H1 (cell line): ENCODE measurements around the gene TEX26. TPM values are rescaled to one million over a fixed set of nuclear protein-coding genes. Genes with fewer than 3 reads are reported as not detected.

ENCODE experiments used
- CTCF ChIA-PET: fragments of 300-600 bp; sonication (Branson Sonifier 250); formaldehyde crosslinking; loops from one replicate; lab custom pipeline; 2021; ENCODE audit not compliant: partially characterized antibody; lab: Charles Lee
- POLR2A ChIA-PET: fragments of 300-600 bp; sonication (Branson Sonifier 250); formaldehyde crosslinking; loops from one replicate; lab custom pipeline; 2021; ENCODE audit warnings: inconsistent platforms; ENCODE audit not compliant: partially characterized antibody; lab: Charles Lee
- DNase-seq, 2 experiments: peaks; one replicate each; pipeline versions ENCODE4 v3.0.0 to v3.0.0-alpha.2; 2010 to 2022; ENCODE audit warnings: low spot score in 2 of 2, low read depth in 1 of 2, mixed read lengths in 1 of 2
- FAIRE-seq: peaks from 2 replicates; lab custom pipeline; 2011; peaks lifted over from hg19 to GRCh38; lab: Jason Lieb, UNC
- H2AFZ ChIP-seq: 2 replicates; pipeline ENCODE4 v1.8.1; 2012; ENCODE audit warnings: low read length, inconsistent platforms
- H2AK5ac ChIP-seq: 2 replicates; pipeline ENCODE4 v1.6.1; 2013; ENCODE audit warnings: low read depth, low read length
- H2BK120ac ChIP-seq: replicated peaks from 2 replicates; pipeline ENCODE3; 2013; ENCODE audit warnings: low read depth, low read length, inconsistent platforms
- H2BK12ac ChIP-seq: 2 replicates; pipeline ENCODE4 v1.6.1; 2013; ENCODE audit warnings: low read depth, low read length
- H2BK15ac ChIP-seq: 2 replicates; pipeline ENCODE4 v1.6.1; 2013; ENCODE audit warnings: low read length
- H2BK20ac ChIP-seq: 2 replicates; pipeline ENCODE4 v1.6.1; 2013; ENCODE audit warnings: low read length
- H2BK5ac ChIP-seq: 2 replicates; pipeline ENCODE4 v1.6.1; 2013; ENCODE audit warnings: low read depth, low read length
- H3K14ac ChIP-seq: 2 replicates; pipeline ENCODE4 v1.6.1; 2013; ENCODE audit warnings: inconsistent platforms; ENCODE audit not compliant: insufficient read length
- H3K18ac ChIP-seq: 2 replicates; pipeline ENCODE4 v1.6.1; 2013; ENCODE audit warnings: low read length; ENCODE audit errors: extremely low read depth
- H3K23ac ChIP-seq: 2 replicates; pipeline ENCODE4 v1.6.1; 2013; ENCODE audit warnings: inconsistent platforms; ENCODE audit not compliant: insufficient read length
- H3K23me2 ChIP-seq: 2 replicates; pipeline ENCODE4 v1.6.1; 2013; ENCODE audit warnings: low read depth, low read length
- H3K27ac ChIP-seq: 2 replicates; pipeline ENCODE4 v1.6.1; 2011; ENCODE audit warnings: low read depth, low read length, inconsistent platforms
- H3K27me3 ChIP-seq, 4 experiments: replicated peaks in 1 of 4; 1 replicate in 1 of 4; 2 replicates in 3 of 4; pipeline versions ENCODE4 v1.6.1 to v1.8.1; 2011 to 2013; ENCODE audit warnings: low read length in 3 of 4, mild to moderate bottlenecking in 3 of 4, inconsistent platforms in 2 of 4, mixed read lengths in 2 of 4, moderate library complexity in 1 of 4; ENCODE audit not compliant: control insufficient read depth in 3 of 4, insufficient read depth in 3 of 4; ENCODE audit errors: extremely low read depth in 1 of 4
- H3K36me3 ChIP-seq, 4 experiments: 2 replicates each; pipeline versions ENCODE4 v1.6.1 to v1.8.1; 2011 to 2013; ENCODE audit warnings: mild to moderate bottlenecking in 4 of 4, low read length in 3 of 4, moderate library complexity in 2 of 4, control low read depth in 1 of 4, inconsistent platforms in 1 of 4; ENCODE audit not compliant: insufficient read depth in 4 of 4, control insufficient read depth in 2 of 4
- H3K4ac ChIP-seq: replicated peaks from 2 replicates; pipeline ENCODE3; 2013; ENCODE audit warnings: low read length, low read depth, mixed read lengths, inconsistent platforms; ENCODE audit not compliant: insufficient read length
- H3K4me1 ChIP-seq, 4 experiments: replicated peaks in 1 of 4; 1 replicate in 1 of 4; 2 replicates in 3 of 4; pipeline versions ENCODE4 v1.6.1 to v1.8.1; 2011 to 2013; ENCODE audit warnings: low read length in 3 of 4, inconsistent platforms in 2 of 4, mixed read lengths in 1 of 4; ENCODE audit not compliant: insufficient read depth in 4 of 4, control insufficient read depth in 3 of 4
- H3K4me2 ChIP-seq, 2 experiments: 2 replicates each; pipeline versions ENCODE4 v1.6.1 to v1.8.1; 2011 to 2013; ENCODE audit warnings: low read depth in 2 of 2, low read length in 2 of 2, control low read depth in 1 of 2, inconsistent platforms in 1 of 2, mild to moderate bottlenecking in 1 of 2; ENCODE audit not compliant: insufficient read depth in 1 of 2
- H3K4me3 ChIP-seq, 4 experiments: fragments of 200-600, 300-600 bp in 1 of 4; sonication (generic), shearing (Covaris generic), sonication (Bioruptor Twin) in 1 of 4; 2 replicates each; pipeline versions ENCODE4 v1.5.1 to v1.8.1; 2011 to 2016; ENCODE audit warnings: low read length in 4 of 4, low read depth in 3 of 4, control low read depth in 2 of 4, inconsistent platforms in 2 of 4, mild to moderate bottlenecking in 2 of 4, mixed read lengths in 1 of 4, moderate library complexity in 1 of 4; ENCODE audit not compliant: insufficient read depth in 2 of 4; ENCODE audit errors: extremely low read depth in 1 of 4
- H3K56ac ChIP-seq: replicated peaks from 2 replicates; pipeline ENCODE3; 2013; ENCODE audit warnings: low read depth, mild to moderate bottlenecking, mixed read lengths, low read length, inconsistent platforms; ENCODE audit not compliant: insufficient read length
- H3K79me1 ChIP-seq: 2 replicates; pipeline ENCODE4 v1.6.1; 2013; ENCODE audit warnings: low read depth, low read length, control low read depth
- H3K79me2 ChIP-seq, 2 experiments: 2 replicates each; pipeline versions ENCODE4 v1.6.1 to v1.8.1; 2012 to 2013; ENCODE audit warnings: low read length in 2 of 2, mild to moderate bottlenecking in 2 of 2, inconsistent platforms in 1 of 2; ENCODE audit not compliant: insufficient read depth in 2 of 2, control insufficient read depth in 1 of 2
- H3K9ac ChIP-seq, 4 experiments: replicated peaks in 1 of 4; 1 replicate in 1 of 4; 2 replicates in 3 of 4; pipeline versions ENCODE4 v1.6.1 to v1.8.1; 2011 to 2013; ENCODE audit warnings: low read depth in 3 of 4, low read length in 3 of 4, control low read depth in 2 of 4, mild to moderate bottlenecking in 2 of 4, moderate library complexity in 2 of 4, inconsistent platforms in 1 of 4; ENCODE audit errors: extremely low read depth in 1 of 4
- H3K9me3 ChIP-seq, 2 experiments: 2 replicates each; pipeline versions ENCODE4 v1.6.1 to v1.8.1; 2012 to 2013; ENCODE audit warnings: mild to moderate bottlenecking in 2 of 2, moderate library complexity in 2 of 2, control low read depth in 1 of 2, inconsistent platforms in 1 of 2, low read depth in 1 of 2, low read length in 1 of 2, mixed read lengths in 1 of 2; ENCODE audit not compliant: insufficient read depth in 2 of 2
- H4K20me1 ChIP-seq, 2 experiments: replicated peaks in 1 of 2; 2 replicates each; pipeline versions ENCODE3 to v1.8.1; 2011 to 2013; ENCODE audit warnings: inconsistent platforms in 2 of 2, low read length in 2 of 2, mild to moderate bottlenecking in 1 of 2; ENCODE audit not compliant: insufficient read depth in 2 of 2, control insufficient read depth in 1 of 2
- H4K5ac ChIP-seq: 2 replicates; pipeline ENCODE4 v1.6.1; 2013; ENCODE audit warnings: low read length, low read depth, mixed read lengths, inconsistent platforms; ENCODE audit not compliant: insufficient read length
- H4K8ac ChIP-seq: 2 replicates; pipeline ENCODE4 v1.8.0; 2013; ENCODE audit warnings: mild to moderate bottlenecking, moderate library complexity, low read length, inconsistent platforms; ENCODE audit not compliant: insufficient read depth; ENCODE audit errors: extremely low read depth
- H4K91ac ChIP-seq: replicated peaks from 2 replicates; pipeline ENCODE3; 2013; ENCODE audit warnings: low read length, mixed read lengths, inconsistent platforms; ENCODE audit not compliant: insufficient read length
- SP1 ChIP-seq: IDR thresholded peaks from 2 replicates; pipeline ENCODE4 v1.6.1; 2011; ENCODE audit warnings: low read depth, low read length
- WGBS, 2 experiments: shearing (Covaris generic) in 1 of 2; methylation state at CpG; one replicate each; pipeline versions ENCODE4 v1.1.6 to v1.1.7; 2013 to 2015; ENCODE audit warnings: low lambda C conversion rate in 2 of 2, mixed read lengths in 2 of 2, inconsistent platforms in 1 of 2, low coverage in 1 of 2, missing lambda C conversion rate in 1 of 2; ENCODE audit not compliant: insufficient replicate concordance in 2 of 2, insufficient coverage in 1 of 2, insufficient read length in 1 of 2; ENCODE audit errors: extremely low coverage in 1 of 2, missing lambda C conversion rate in 1 of 2; 5-methylcytosine and 5-hydroxymethylcytosine counted together
- polyA plus RNA-seq, 7 experiments: library from polyadenylated mRNA; depleted of rRNA in 3 of 7; stranded (reverse) in 5 of 7; unstranded in 2 of 7; fragments of >200 nt in 5 of 7; fragments of 200-250 nt in 2 of 7; gene quantifications; 1 replicate in 5 of 7; 2 replicates in 1 of 7; 4 replicates in 1 of 7; pipeline versions ENCODE4 v1.2.1 to v1.2.3, GENCODE V29; 2011 to 2013; ENCODE audit warnings: missing spikeins in 2 of 7, mixed read lengths in 2 of 7
- total RNA-seq: library from RNA; stranded (reverse); fragmentation: NEBNext Ultra II Directional; extraction: Animal tissue kit (Norgen Biotek cat#: 25700); gene quantifications from 2 replicates; pipeline ENCODE4 v1.2.1, GENCODE V29; 2021

Gene TEX26
- total and polyA plus RNA-seq, 2 of the 8 experiments (the other 6 are each of a cell fraction or from before 2014, with no cell fraction given): not detected

- H3K4me3 ChIP-seq: no peak overlapping the region
- no peaks in the 10 kb centered on the region for H3K79me1 ChIP-seq
- no peaks in the 10 kb centered on the region for H3K79me2 ChIP-seq
- H3K14ac ChIP-seq: no peak overlapping the region
- H3K18ac ChIP-seq: no peak overlapping the region
- H2BK5ac ChIP-seq: no peak overlapping the region
- H3K27ac ChIP-seq: no peak overlapping the region
- peak overlapping the region; percentile 60; the same call in 1 of the 2 replicates for H2AFZ ChIP-seq
- no peaks in the 10 kb centered on the region for H3K9me3 ChIP-seq
- POLR2A ChIA-PET: no interaction called here
- no peaks in the 10 kb centered on the region for H4K20me1 ChIP-seq
- peaks cover 0 to 3% (median 3%) of the 10 kb centered on the region in 4 experiments; a peak in 3 of 7 replicates for H3K4me1 ChIP-seq
- no peak overlapping the region for H2BK120ac ChIP-seq
- H4K91ac ChIP-seq: no peak overlapping the region
- no peak overlapping the region for H3K4me2 ChIP-seq
- H2AK5ac ChIP-seq: no peak overlapping the region
- no peaks in the 10 kb centered on the region for H3K36me3 ChIP-seq
- no peak overlapping the region for H4K8ac ChIP-seq
- H4K5ac ChIP-seq: no peak overlapping the region
- CTCF ChIA-PET: interaction anchor here (0.7 to 4.6 kb wide), 22 partner anchors 11 to 139 kb away, joined by 3 to 22 read pairs (median 4); no protein-coding TSS in a partner anchor
- no peak overlapping the region for H2BK15ac ChIP-seq
- no peak for DNase-seq
- peaks cover 4% of the 10 kb centered on the region; the same call in 1 of the 2 replicates for H3K23me2 ChIP-seq
- FAIRE-seq: no peak
- peaks cover 2 to 9% (median 6%) of the 10 kb centered on the region in 4 experiments for H3K27me3 ChIP-seq
- H3K4ac ChIP-seq: no peak overlapping the region
- H2BK20ac ChIP-seq: no peak overlapping the region
- H3K56ac ChIP-seq: no peak overlapping the region
- no peak overlapping the region for H3K9ac ChIP-seq
- no peak overlapping the region for H2BK12ac ChIP-seq
- no peak overlapping the region for H3K23ac ChIP-seq
- WGBS, 2 experiments: 83% methylated on average over 3 of the region's 3 CpGs; no CpG with 5 or more reads in 1 of the 2 experiments
- TF ChIP-seq SP1: no peak
Observed at GRCh38 chr13:30934803-30935202, 2.3 kb downstream of the TEX26 start.
